CD14-positive monocyte (primary cell): ENCODE data around the gene CSRNP3. TPM values are rescaled to one million over a fixed set of nuclear protein-coding genes. Genes with fewer than 3 reads are reported as not detected.

Experiments
- DNase-seq, 3 donors: peaks; one replicate each; pipeline ENCODE4 v3.0.0-alpha.2; 2011 to 2022
- H2AFZ ChIP-seq: 2 replicates; pipeline ENCODE4 v1.6.0; 2012; ENCODE audit warnings: mild to moderate bottlenecking, low read depth, low read length, inconsistent platforms; ENCODE audit not compliant: insufficient read depth, poor library complexity, severe bottlenecking
- H3K27ac ChIP-seq, 2 donors: 1 replicate in 1 of 2; 2 replicates in 1 of 2; pipeline ENCODE4 v1.5.1; 2012 to 2013; ENCODE audit warnings: low read length in 2 of 2, control low read depth in 1 of 2, inconsistent platforms in 1 of 2, low read depth in 1 of 2, mild to moderate bottlenecking in 1 of 2
- H3K27me3 ChIP-seq, 2 donors: one replicate each; pipeline versions ENCODE4 v1.6.0 to v1.6.1; 2011 to 2013; ENCODE audit warnings: low read length in 2 of 2; ENCODE audit not compliant: control insufficient read depth in 2 of 2, insufficient read depth in 2 of 2
- H3K36me3 ChIP-seq, 2 donors: replicated peaks in 1 of 2; 1 replicate in 1 of 2; 2 replicates in 1 of 2; pipeline versions ENCODE4 v1.5.1 to v1.6.1; 2012 to 2013; ENCODE audit warnings: low read length in 2 of 2, control low read depth in 1 of 2, inconsistent platforms in 1 of 2, mild to moderate bottlenecking in 1 of 2; ENCODE audit not compliant: insufficient read depth in 2 of 2, control insufficient read depth in 1 of 2
- H3K4me1 ChIP-seq, 2 donors: 1 replicate in 1 of 2; 2 replicates in 1 of 2; pipeline versions ENCODE4 v1.5.1 to v1.6.1; 2012 to 2013; ENCODE audit warnings: low read length in 2 of 2, control low read depth in 1 of 2, inconsistent platforms in 1 of 2, mild to moderate bottlenecking in 1 of 2, moderate library complexity in 1 of 2; ENCODE audit not compliant: insufficient read depth in 2 of 2, control insufficient read depth in 1 of 2
- H3K4me2 ChIP-seq: replicated peaks from 2 replicates; pipeline ENCODE3; 2012; ENCODE audit warnings: low read length, moderate library complexity, mild to moderate bottlenecking; ENCODE audit not compliant: poor library complexity, severe bottlenecking; ENCODE audit errors: extremely low read depth
- H3K4me3 ChIP-seq, 3 experiments: fragments of 200-600 bp in 1 of 3; sonication (generic) in 1 of 3; replicated peaks in 1 of 3; 1 replicate in 2 of 3; 2 replicates in 1 of 3; pipeline ENCODE4 v1.5.1; 2011 to 2013; ENCODE audit warnings: low read length in 3 of 3, mild to moderate bottlenecking in 3 of 3, control low read depth in 2 of 3, low read depth in 2 of 3, inconsistent platforms in 1 of 3, moderate library complexity in 1 of 3
- H3K79me2 ChIP-seq: 2 replicates; pipeline ENCODE4 v1.6.0; 2012; ENCODE audit warnings: mild to moderate bottlenecking, control low read depth, inconsistent platforms, low read length, moderate library complexity; ENCODE audit not compliant: insufficient read depth
- H3K9ac ChIP-seq: 2 replicates; pipeline ENCODE4 v1.6.0; 2017; ENCODE audit warnings: low read length, mild to moderate bottlenecking; ENCODE audit not compliant: insufficient read depth, poor library complexity, severe bottlenecking
- H3K9me3 ChIP-seq, 2 donors: replicated peaks in 1 of 2; 1 replicate in 1 of 2; 2 replicates in 1 of 2; pipeline versions ENCODE4 v1.5.1 to v1.6.1; 2012 to 2013; ENCODE audit warnings: low read length in 2 of 2, control low read depth in 1 of 2; ENCODE audit not compliant: control insufficient read depth in 1 of 2, insufficient read depth in 1 of 2
- H4K20me1 ChIP-seq: 2 replicates; pipeline ENCODE4 v1.6.0; 2012; ENCODE audit warnings: mild to moderate bottlenecking, low read length, control low read depth, moderate library complexity; ENCODE audit not compliant: insufficient read depth
- H3K27ac Mint-ChIP-seq, 7 donors: one replicate each; pipeline ENCODE4 v1.8.0; 2020; ENCODE audit warnings: mild to moderate bottlenecking in 7 of 7, mixed read lengths in 7 of 7, moderate library complexity in 6 of 7, inconsistent platforms in 2 of 7
- H3K27me3 Mint-ChIP-seq, 3 donors: one replicate each; pipeline ENCODE4 v1.8.0; 2021 to 2022; ENCODE audit warnings: low read depth in 3 of 3, mild to moderate bottlenecking in 3 of 3, mixed read lengths in 3 of 3, moderate library complexity in 3 of 3, inconsistent platforms in 1 of 3
- H3K36me3 Mint-ChIP-seq, 2 donors: one replicate each; pipeline ENCODE4 v1.8.0; 2020; ENCODE audit warnings: mixed read lengths in 2 of 2, inconsistent platforms in 1 of 2, mild to moderate bottlenecking in 1 of 2
- H3K4me1 Mint-ChIP-seq: one replicate; pipeline ENCODE4 v1.8.0; 2020; ENCODE audit warnings: mild to moderate bottlenecking, mixed read lengths
- H3K4me3 Mint-ChIP-seq, 2 donors: one replicate each; pipeline ENCODE4 v1.8.0; 2020; ENCODE audit warnings: mild to moderate bottlenecking in 2 of 2, mixed read lengths in 2 of 2, moderate library complexity in 1 of 2
- H3K9me3 Mint-ChIP-seq, 7 donors: one replicate each; pipeline ENCODE4 v1.8.0; 2020 to 2022; ENCODE audit warnings: mixed read lengths in 7 of 7, mild to moderate bottlenecking in 6 of 7, moderate library complexity in 6 of 7, inconsistent platforms in 2 of 7
- CTCF ChIP-seq: fragments of 200-600 bp; IDR thresholded peaks from one replicate; pipeline ENCODE4 v1.8.0; 2022; ENCODE audit warnings: antibody characterized with exemption, mild to moderate bottlenecking
- WGBS: methylation state at CpG from one replicate; pipeline ENCODE4 v1.1.5; 2013; ENCODE audit warnings: missing lambda C conversion rate; ENCODE audit not compliant: insufficient coverage; 5-methylcytosine and 5-hydroxymethylcytosine counted together
- intact Hi-C, 2 donors: fragments of 100-400 bp; cut with micrococcal nuclease; formaldehyde crosslinking; loops; one replicate each; pipeline versions ENCODE4 v1.15.0 to v1.15.1; 2023
- polyA plus RNA-seq, 3 donors: library from polyadenylated mRNA; depleted of rRNA in 1 of 3; unstranded in 2 of 3; stranded (reverse) in 1 of 3; fragments of 300-500 nt in 2 of 3; fragments of >200 nt in 1 of 3; fragmentation: Illumina TruSeq in 2 of 3; gene quantifications; 1 replicate in 2 of 3; 2 replicates in 1 of 3; pipeline ENCODE4 v1.2.3, GENCODE V29; 2012 to 2021

The CSRNP3 gene
- polyA plus RNA-seq, 3 donors, result not detected

- no peak overlapping the region for H3K4me3 ChIP-seq
- H3K27me3 ChIP-seq, result no peaks in the 10 kb centered on the region
- peaks cover 0 to 2% (median 0%) of the 10 kb centered on the region in 3 donors for H3K27me3 Mint-ChIP-seq
- no peak overlapping the region for H2AFZ ChIP-seq
- H3K9ac ChIP-seq, result no peak overlapping the region
- H3K9me3 Mint-ChIP-seq, result peaks cover 0 to 3% (median 0%) of the 10 kb centered on the region in 7 donors
- intact Hi-C loops, result no loop called here
- DNase-seq, result no peak
- H3K4me3 Mint-ChIP-seq, result no peak overlapping the region
- H3K36me3 ChIP-seq, result no peaks in the 10 kb centered on the region
- H3K27ac ChIP-seq, result no peak overlapping the region
- H3K4me1 Mint-ChIP-seq, result no peaks in the 10 kb centered on the region
- no peaks in the 10 kb centered on the region for H4K20me1 ChIP-seq
- H3K79me2 ChIP-seq, result no peaks in the 10 kb centered on the region
- H3K27ac Mint-ChIP-seq, result no peak overlapping the region
- no CpG with 5 or more reads among the region's 3 CpGs for WGBS
- H3K36me3 Mint-ChIP-seq, result no peaks in the 10 kb centered on the region
- no peaks in the 10 kb centered on the region for H3K4me1 ChIP-seq
- no peaks in the 10 kb centered on the region for H3K9me3 ChIP-seq
- H3K4me2 ChIP-seq, result no peak overlapping the region
- no peak for TF ChIP-seq CTCF
Observed at GRCh38 chr2:165640247-165640929, 170.9 kb downstream of the CSRNP3 start.

- Histone ChIP-seq H2AFZ (no peak overlapping the region), H3K27ac (no peak overlapping the region), H3K27me3 (no peaks in the 10 kb centered on the region), H3K4me1 (no peaks in the 10 kb centered on the region), H4K20me1 (no peaks in the 10 kb centered on the region), H3K4me2 (no peak overlapping the region), H3K36me3 (no peaks in the 10 kb centered on the region), H3K9me3 (no peaks in the 10 kb centered on the region), H3K4me3 (no peak overlapping the region), H3K79me2 (no peaks in the 10 kb centered on the region), H3K9ac (no peak overlapping the region)
- Mint-ChIP-seq H3K4me3 (no peak overlapping the region), H3K4me1 (no peaks in the 10 kb centered on the region), H3K27ac (no peak overlapping the region), H3K27me3 (peaks cover 0 to 1% (median 0%) of the 10 kb centered on the region in 3 donors), H3K36me3 (no peaks in the 10 kb centered on the region), H3K9me3 (peaks cover 0 to 3% (median 0%) of the 10 kb centered on the region in 7 donors)
- intact Hi-C loops, result no loop called here
- 92% methylated on average over 2 of the region's 7 CpGs for WGBS
- TF ChIP-seq CTCF, result no peak
- DNase-seq, result no peak
Observed at GRCh38 chr2:165645930-165646831, 176.7 kb downstream of the CSRNP3 start.
